ENCODE data around the gene CNPY3.

- no peak for TF ChIP-seq CTCF (IDR thresholded peaks at IDR 0.05)
- no peak for TF ChIP-seq POLR2A (IDR thresholded peaks at IDR 0.05)
These were observed 40.2 kb downstream of the CNPY3 start for GRCh38 chr6:42969431-42969830.

All from testis (tissue), 2 donors.